SK-N-SH (cell line): ENCODE data around the gene TMEM132D.

Experiments
- CTCF ChIP-seq: fragments of 200-600 bp; sonication (generic); IDR thresholded peaks from 2 replicates; pipeline ENCODE4 v1.6.1; 2017; ENCODE audit warnings: antibody characterized with exemption, mild to moderate bottlenecking, moderate library complexity
- EP300 ChIP-seq, 2 experiments: IDR thresholded peaks; 2 replicates each; pipeline versions ENCODE4 v1.4.0 to v1.6.1; 2012; ENCODE audit warnings: borderline replicate concordance in 1 of 2, low read depth in 1 of 2, low read length in 1 of 2
- FOSL2 ChIP-seq: IDR thresholded peaks from 2 replicates; pipeline ENCODE4 v1.4.0; 2012; ENCODE audit warnings: low read depth, mild to moderate bottlenecking, moderate library complexity, borderline replicate concordance
- MEF2A ChIP-seq: IDR thresholded peaks from 2 replicates; pipeline ENCODE4 v1.4.0; 2012; ENCODE audit warnings: low read depth, borderline replicate concordance
- NRF1 ChIP-seq: IDR thresholded peaks from 2 replicates; pipeline ENCODE4 v1.6.1; 2012; ENCODE audit warnings: low read depth, mild to moderate bottlenecking, low read length
- POLR2AphosphoS5 ChIP-seq: IDR thresholded peaks from 2 replicates; pipeline ENCODE4 v1.6.1; 2012; ENCODE audit warnings: low read depth, low read length
- RAD21 ChIP-seq: IDR thresholded peaks from 2 replicates; pipeline ENCODE4 v1.6.1; 2012; ENCODE audit warnings: mild to moderate bottlenecking, low read length
- TAF1 ChIP-seq: IDR thresholded peaks from 2 replicates; pipeline ENCODE4 v1.6.1; 2012; ENCODE audit warnings: low read depth, mild to moderate bottlenecking, low read length, moderate library complexity, borderline replicate concordance
- USF1 ChIP-seq: IDR thresholded peaks from 2 replicates; pipeline ENCODE4 v1.4.0; 2012; ENCODE audit warnings: low read depth, borderline replicate concordance

GRCh38 chr12:129844662-129845220 is 59.1 kb downstream of the TMEM132D start:
- no peak for TF ChIP-seq NRF1
- TF ChIP-seq MEF2A = no peak
- no peak for TF ChIP-seq CTCF
- no peak for TF ChIP-seq FOSL2
- no peak for TF ChIP-seq TAF1
- no peak for TF ChIP-seq EP300 (IDR thresholded peaks at IDR 0.05; ENCODE audit: borderline replicate concordance in 1 of 2, low read depth in 1 of 2, low read length in 1 of 2)
- TF ChIP-seq POLR2AphosphoS5 = no peak
- no peak for TF ChIP-seq USF1
- no peak for TF ChIP-seq RAD21
